Stimulated activated CD4-positive, alpha-beta T cell treated with anti-CD3 and anti-CD28 coated beads, Interleukin-1b, Interleukin-23, amount 100 ng/mL, for 48 hours (primary cell): Measurements from ENCODE around the gene SP9.
"Not testable (repeated sequence)": the region's sequence is repeated elsewhere in the genome, so short reads cannot be mapped to it uniquely, and the experiment has no call there.

Source experiments
- DNase-seq: peaks from one replicate; pipeline ENCODE4 v3.0.0-alpha.2; 2020

Gene SP9

DNA sequence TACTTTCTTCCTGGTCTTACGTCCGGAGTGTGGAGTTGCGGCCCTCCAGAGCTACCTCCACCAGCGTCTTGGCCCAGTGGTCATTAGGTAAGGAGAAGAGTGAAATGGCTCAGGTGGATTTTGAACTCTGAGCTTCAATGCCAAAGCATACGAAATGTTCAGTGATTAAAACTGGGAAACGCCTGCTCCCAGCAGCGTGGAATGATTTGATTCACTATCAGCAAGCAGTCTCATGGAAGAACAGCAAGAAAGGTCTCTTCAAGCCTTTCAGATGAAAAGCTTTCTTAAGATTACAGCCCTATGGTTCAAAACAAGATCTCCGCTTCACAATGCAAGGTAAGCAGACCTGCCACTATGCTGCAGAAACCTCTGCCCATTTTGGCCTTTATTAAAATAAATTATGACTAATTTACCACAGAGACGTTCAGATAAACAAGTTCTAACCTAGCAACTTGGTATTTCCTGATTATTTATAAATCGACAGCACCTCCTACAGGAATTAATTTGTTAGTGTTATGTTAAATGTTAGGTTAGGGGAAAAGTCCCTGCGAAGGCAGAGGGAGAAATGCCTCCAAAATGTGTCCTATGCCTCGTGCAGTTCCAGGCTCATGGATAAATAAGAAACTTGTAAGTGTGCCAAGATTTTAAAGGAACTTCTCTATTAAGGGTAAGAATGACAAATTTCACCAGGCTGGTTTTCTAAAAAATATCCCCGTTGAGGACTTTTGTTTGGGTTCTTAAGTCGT lies 10.1 kb downstream of the SP9 start:
- DNase-seq, result no peak

DNA sequence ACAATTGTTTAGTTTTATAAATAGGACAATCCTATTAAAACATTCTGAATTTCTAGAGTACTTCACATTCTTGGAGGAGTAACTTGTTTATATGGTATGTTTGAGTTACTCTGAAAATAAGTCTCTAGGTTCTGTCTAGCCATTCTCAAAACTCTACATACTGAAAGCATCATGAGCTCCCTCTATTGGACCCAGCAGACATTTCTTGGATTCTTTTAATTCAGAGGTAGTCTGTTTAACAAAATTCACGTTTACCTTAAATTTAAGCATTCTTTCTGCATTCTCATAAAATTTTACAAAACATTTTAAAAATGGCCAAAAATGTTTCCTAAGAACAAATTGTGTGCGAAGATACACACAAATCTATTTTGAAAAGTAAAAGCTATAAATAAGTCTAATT lies 15.3 kb downstream of the SP9 start:
- no peak for DNase-seq

DNA sequence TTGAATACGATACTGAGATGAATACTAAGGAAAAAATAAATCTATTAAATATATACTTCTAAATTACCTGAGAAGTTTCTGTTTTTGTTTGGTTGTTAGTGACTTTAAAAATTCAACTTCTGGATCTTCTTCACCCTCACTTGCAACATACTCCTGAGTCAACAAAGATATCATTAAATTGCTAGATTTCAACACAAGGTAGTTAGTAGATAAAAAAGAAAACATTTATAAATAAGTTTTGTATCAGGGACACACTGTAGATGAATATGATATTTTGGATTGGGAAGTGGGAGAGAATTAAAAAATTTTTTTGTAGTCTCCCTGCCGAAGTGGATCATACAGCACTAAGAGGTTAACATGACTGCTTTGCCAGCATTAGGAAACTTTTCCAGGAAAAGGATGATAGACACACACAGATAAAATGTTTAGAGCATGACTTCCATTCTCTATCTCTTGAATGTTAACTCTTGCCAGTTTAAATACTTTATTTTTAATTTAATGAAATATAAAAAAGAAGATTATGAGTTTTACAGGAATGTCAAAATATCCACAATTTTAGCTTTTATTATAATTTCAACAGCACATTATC lies 15.9 kb downstream of the SP9 start:
- no peak for DNase-seq

DNA sequence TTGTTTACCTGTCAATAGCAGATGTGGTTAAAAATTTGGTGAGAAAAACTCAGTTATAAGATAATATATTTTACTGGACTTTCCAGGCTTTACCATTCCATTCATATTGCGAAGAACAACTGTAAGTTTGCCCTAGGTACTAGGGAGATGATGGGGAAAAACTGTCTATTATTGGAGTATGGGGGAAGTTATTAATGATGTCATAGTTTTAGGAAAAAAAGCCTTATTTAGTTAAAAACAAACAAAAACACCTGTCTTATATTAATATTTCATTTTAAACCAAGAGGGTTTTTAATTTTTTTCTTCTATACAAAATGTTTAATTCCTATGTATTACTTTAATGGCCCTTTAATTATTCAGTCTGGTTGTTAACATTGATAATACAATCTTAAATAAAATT lies 18.2 kb downstream of the SP9 start:
- DNase-seq, result no peak

DNA sequence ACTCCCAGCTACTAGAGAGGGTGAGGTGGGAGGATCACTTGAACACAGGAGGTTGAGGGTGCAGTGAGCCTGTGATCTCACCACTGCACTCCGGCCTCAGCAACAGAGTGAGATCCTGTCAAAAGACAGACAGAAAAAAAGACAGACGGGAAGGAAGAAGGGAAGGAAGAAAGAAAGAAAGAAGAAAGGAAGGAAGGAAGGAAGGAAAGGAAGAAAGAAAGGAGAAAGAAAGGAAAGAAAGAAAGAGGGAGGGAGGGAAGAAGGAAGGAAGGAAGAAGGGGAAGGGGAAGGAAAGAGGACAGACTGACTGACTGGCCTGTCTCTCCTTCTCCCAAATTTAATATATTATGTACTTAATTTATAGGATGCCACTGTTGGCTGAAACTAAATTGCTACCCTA lies 21.6 kb downstream of the SP9 start:
- no peak for DNase-seq

DNA sequence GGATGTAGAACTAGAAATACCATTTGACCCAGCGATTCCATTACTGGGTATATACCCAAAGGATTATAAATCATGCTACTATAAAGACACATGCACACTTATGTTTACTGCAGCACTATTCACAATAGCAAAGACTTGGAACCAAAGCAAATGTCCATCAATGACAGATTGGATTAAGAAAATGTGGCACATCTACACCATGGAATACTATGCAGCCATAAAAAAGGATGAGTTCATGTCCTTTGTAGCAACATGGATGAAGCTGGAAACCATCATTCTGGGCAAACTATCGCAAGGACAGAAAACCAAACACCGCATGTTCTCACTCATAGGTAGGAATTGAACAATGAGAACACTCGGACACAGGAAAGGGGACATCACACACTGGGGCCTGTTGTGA lies 24.9 kb downstream of the SP9 start:
- DNase-seq, result not testable (repeated sequence)

DNA sequence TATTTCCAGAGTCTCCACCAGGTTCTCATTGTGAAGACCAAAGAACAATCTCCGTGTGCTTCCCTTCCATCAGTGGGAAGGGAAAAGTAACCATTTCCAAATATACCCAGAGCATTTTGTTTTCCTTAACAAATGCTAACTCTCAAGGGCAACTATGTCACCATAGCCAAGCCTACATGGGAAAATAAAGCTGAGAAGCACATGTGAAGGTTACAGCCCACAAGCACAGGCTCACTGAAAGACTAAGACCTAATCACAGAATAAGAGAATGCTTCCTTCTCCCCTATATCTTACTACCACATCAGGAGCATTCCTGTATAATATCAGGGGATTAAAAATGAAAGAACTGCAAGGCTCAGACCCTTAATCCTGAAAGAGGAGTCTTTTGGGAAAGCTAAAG lies 28.2 kb downstream of the SP9 start:
- no peak for DNase-seq

DNA sequence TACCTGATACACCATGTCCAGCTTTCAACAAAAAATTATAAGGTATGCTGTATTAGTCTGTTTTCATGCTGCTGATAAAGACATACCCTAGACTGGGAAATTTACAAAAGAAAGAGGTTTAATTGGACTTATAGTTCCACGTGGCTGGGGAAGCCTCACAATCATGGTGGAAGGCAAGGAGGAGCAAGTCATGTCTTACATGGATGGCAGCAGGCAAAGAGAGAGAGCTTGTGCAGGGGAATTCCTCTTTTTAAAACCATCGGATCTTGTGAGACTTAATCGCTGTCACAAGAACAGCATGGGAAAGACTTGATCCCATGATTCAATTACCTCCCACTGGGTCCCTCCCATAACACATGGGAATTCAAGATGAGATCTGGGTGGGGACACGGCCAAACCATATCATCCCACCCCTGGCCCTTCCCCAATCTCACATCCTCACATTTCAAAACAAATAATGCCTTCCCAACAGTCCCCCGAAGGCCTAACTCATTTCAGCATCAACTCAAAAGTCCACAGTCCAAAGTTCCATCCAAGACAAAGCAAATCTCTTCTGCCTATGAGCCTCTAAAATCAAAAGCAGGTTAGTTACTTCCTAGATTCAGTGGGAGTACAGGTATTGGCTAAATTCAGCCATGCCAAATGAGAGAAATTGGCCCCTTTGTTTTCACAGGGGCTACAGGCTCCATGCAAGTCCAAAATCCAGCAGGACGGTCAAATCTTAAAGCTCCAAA lies 28.9 kb downstream of the SP9 start:
- not testable (repeated sequence) for DNase-seq

- DNase-seq, result no peak
These were observed 29.9 kb downstream of the SP9 start for GRCh38 chr2:174364628-174365027.

DNA sequence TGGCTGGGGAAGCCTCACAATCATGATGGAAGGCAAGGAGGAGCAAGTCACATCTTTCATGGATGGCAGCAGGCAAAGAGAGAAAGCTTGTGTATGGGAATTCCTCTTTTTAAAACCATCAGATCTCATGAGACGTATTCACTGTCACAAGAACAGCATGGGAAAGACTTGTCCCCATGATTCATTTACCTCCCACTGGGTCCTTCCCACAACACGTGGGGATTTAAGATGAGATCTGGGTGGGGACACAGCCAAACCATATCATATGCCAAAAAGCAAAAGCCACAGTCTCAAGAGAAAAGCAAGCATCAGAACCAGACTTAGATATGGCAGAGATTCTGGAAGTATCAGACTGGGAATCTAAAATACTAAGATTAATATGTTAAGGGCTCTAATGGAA lies 30.8 kb downstream of the SP9 start:
- DNase-seq, result no peak

DNA sequence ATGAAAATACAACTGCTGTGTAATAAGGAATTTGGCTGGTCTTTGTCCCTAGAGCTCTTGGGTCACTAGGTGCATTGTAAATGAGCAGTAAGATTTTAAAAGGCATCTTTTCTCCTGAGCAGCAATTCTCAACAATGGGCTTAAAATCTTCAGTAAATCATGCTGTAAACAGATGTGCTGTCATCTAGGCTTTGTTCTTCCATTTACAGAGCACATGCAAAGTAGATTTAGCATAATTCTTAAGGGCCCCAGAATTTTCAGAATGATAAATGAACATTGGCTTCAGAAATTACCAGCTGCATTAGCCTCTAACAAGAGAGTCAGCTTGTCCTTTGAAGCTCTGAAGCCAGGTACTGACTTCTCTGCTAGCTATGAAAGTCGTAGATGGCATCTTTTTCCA lies 33.9 kb downstream of the SP9 start:
- no peak for DNase-seq

- DNase-seq, result no peak
These were observed 42.2 kb downstream of the SP9 start for GRCh38 chr2:174376967-174377366.

- no peak for DNase-seq
These were observed 49.0 kb downstream of the SP9 start for GRCh38 chr2:174383796-174384195.

GRCh38 chr2:174385201-174385600 lies 50.4 kb downstream of the SP9 start:
- no peak for DNase-seq
